Muscle layer of duodenum (tissue), 2 donors: ENCODE measurements around the gene OSBPL2.

Experiments used
- H3K27ac ChIP-seq: one replicate; pipeline ENCODE4 v1.7.0; 2013; ENCODE audit warnings: mild to moderate bottlenecking, low read length
- H3K27me3 ChIP-seq: one replicate; pipeline ENCODE4 v1.7.0; 2013; ENCODE audit warnings: low read depth, mild to moderate bottlenecking, control low read depth, low read length
- H3K36me3 ChIP-seq, 2 donors: one replicate each; pipeline ENCODE4 v1.7.0; 2013; ENCODE audit warnings: low read length in 2 of 2, control low read depth in 1 of 2, mild to moderate bottlenecking in 1 of 2; ENCODE audit not compliant: insufficient read depth in 2 of 2, control insufficient read depth in 1 of 2
- H3K4me1 ChIP-seq, 2 donors: one replicate each; pipeline ENCODE4 v1.7.0; 2013; ENCODE audit warnings: low read length in 2 of 2, mild to moderate bottlenecking in 2 of 2, control low read depth in 1 of 2, moderate library complexity in 1 of 2; ENCODE audit not compliant: insufficient read depth in 2 of 2, control insufficient read depth in 1 of 2
- H3K4me3 ChIP-seq, 2 donors: one replicate each; pipeline ENCODE4 v1.7.0; 2013; ENCODE audit warnings: low read length in 2 of 2, low read depth in 1 of 2, mild to moderate bottlenecking in 1 of 2
- H3K9me3 ChIP-seq, 2 donors: one replicate each; pipeline ENCODE4 v1.7.0; 2013; ENCODE audit warnings: low read length in 2 of 2, control low read depth in 1 of 2, mild to moderate bottlenecking in 1 of 2; ENCODE audit not compliant: control insufficient read depth in 1 of 2
- donor health status: healthy.

Gene OSBPL2

DNA sequence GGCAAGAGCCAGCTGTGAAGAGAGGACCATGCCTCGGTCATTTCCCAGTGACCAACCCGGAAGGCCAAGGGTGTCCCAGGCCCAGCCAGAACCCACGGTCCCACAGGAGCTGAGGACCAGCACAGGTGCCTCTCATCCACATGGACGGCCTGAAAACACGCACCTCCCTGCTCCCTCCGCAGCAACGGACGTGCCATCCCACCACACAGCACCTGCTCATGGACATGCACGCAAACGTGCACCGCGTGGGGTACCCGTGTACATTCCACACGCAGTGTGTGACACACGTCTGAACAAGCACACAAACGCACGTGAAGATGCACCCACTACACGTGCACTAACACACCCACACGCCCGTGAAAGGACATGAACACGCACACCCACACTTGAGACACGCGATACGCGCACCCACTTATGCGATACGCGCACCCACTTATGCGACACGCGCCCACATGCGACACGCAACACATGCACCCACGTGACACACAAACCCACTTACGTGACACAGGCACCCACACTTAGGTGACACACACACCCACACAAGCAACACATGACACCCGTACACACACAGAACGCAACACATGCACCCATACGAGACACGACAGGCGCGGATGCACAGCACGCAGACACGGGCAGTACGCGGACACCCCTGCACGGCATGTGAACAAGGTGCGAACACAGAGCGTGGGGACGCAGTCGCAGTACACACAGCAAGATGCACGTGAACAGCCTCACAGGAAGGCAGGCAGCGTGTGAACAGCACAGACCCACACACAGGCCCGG lies 98.6 kb downstream of the OSBPL2 start:
- H3K9me3 ChIP-seq, result no peaks in the 10 kb centered on the region
- H3K27me3 ChIP-seq, result no peaks in the 10 kb centered on the region
- no peaks in the 10 kb centered on the region for H3K4me1 ChIP-seq
- no peak overlapping the region for H3K27ac ChIP-seq
- H3K36me3 ChIP-seq, result peaks cover 17 to 77% of the 10 kb centered on the region in 2 donors
- no peak overlapping the region for H3K4me3 ChIP-seq

DNA sequence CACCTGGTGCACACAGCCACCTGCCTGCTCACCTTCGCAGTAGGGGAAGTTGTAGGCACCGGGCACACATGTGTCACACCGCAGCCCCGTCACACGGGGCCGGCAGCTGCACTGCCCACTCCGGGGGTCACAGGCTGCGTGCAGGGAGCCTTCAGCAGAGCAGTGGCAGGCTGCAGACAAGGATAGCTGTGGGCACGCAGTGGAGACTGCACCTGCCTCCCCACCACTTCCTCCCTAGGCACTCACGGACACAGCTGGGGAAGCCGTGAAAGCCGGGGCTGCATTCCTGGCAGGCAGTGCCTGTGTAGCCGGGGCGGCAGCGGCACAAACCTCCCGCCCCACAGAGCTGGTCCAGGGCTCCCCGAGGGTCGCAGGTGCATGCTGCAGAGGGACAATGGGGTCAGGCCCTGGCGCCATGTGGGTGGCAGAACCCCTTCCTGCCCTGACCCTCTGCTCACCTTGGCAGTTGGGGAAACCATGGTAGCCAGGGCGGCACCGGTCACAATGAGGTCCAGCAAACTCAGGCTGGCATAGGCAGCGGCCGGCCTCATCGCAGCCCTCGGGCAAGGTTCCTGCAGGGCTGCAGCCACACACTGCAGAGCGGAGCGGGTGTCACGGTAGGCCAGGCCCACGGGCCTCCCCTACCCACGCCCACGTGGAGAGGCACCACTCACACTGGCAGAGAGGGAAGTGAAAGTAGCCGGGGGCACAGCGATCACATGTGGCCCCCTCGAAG lies 99.4 kb downstream of the OSBPL2 start:
- no peak overlapping the region for H3K27ac ChIP-seq
- peaks cover 17 to 70% of the 10 kb centered on the region in 2 donors for H3K36me3 ChIP-seq
- no peak overlapping the region for H3K4me3 ChIP-seq

DNA sequence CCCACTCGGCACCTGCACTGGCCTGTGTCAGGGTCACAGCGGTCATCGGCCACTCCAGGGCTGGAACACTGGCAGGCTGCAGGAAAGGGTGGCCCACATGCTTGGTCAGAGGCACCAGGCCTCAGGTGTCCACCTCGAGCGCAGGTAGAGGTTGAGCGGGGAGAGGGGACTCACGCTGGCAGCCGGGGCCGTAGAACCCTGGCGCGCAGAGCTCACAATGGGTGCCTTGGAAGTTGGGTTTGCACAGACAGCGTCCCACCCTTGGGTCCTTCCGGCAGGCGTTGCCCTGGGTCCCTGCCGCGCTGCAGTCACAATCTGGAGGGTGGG lies 99.9 kb downstream of the OSBPL2 start:
- no peaks in the 10 kb centered on the region for H3K27me3 ChIP-seq
- H3K36me3 ChIP-seq, result peaks cover 17 to 65% of the 10 kb centered on the region in 2 donors
- H3K4me3 ChIP-seq, result no peak overlapping the region
- H3K27ac ChIP-seq, result no peak overlapping the region
- H3K9me3 ChIP-seq, result no peaks in the 10 kb centered on the region
- H3K4me1 ChIP-seq, result no peaks in the 10 kb centered on the region

More for the DNA sequence above, 99.4 kb downstream of the OSBPL2 start:
- Histone ChIP-seq H3K4me1 (no peaks in the 10 kb centered on the region), H3K27me3 (no peaks in the 10 kb centered on the region), H3K9me3 (no peaks in the 10 kb centered on the region)

- Histone ChIP-seq H3K4me1 (no peaks in the 10 kb centered on the region), H3K4me3 (no peak overlapping the region), H3K9me3 (no peaks in the 10 kb centered on the region), H3K27me3 (no peaks in the 10 kb centered on the region), H3K36me3 (peaks cover 17 to 54% of the 10 kb centered on the region in 2 donors), H3K27ac (no peak overlapping the region)
Observed at GRCh38 chr20:62339647-62340062, 101.3 kb downstream of the OSBPL2 start.

DNA sequence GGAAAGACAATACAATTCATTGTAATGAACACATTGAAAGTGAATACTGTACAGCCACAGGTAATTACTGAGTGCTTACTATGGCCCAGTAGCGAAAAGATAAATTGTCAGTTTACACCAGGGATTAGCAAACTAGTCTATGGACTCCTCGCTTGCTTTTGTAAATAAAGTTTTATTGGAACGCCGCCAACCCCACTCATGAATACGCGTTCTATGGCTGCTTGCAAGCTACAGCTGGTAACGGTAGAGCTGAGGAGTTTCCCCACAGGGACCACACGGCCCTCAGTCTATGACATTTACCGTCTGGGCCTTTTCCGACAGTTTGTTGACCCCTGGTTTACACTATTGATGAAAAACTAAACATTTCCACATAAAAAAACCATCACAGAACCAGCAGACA lies 104.6 kb downstream of the OSBPL2 start:
- Histone ChIP-seq H3K9me3 (no peaks in the 10 kb centered on the region), H3K4me3 (no peak overlapping the region), H3K4me1 (no peaks in the 10 kb centered on the region), H3K36me3 (peaks cover 5 to 44% of the 10 kb centered on the region in 2 donors), H3K27ac (no peak overlapping the region), H3K27me3 (no peaks in the 10 kb centered on the region)

DNA sequence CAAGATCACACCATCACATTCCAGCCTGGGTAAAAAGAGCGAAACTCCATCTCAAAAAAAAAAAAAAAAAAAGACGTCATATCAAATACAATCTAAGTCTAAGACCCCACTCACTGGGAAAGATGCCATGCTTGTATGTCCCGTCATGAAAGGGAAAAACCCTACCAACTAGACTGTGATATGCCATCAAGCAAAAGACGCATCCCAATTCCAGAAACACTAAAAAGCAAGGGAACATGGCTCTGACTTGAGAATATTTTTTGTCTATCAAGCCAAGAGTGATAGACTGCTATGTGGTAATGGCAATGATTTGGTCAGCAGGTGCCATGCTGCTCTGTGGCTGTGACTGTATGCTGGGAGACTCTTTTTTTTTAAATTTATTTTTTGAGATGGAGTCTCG lies 105.8 kb downstream of the OSBPL2 start:
- H3K36me3 ChIP-seq, result peaks cover 5 to 37% of the 10 kb centered on the region in 2 donors
- H3K4me3 ChIP-seq, result no peak overlapping the region
- H3K4me1 ChIP-seq, result no peaks in the 10 kb centered on the region
- H3K9me3 ChIP-seq, result peaks cover 0 to 3% of the 10 kb centered on the region in 2 donors
- no peaks in the 10 kb centered on the region for H3K27me3 ChIP-seq
- no peak overlapping the region for H3K27ac ChIP-seq

- H3K36me3 ChIP-seq, result peaks cover 3 to 33% of the 10 kb centered on the region in 2 donors
Observed at GRCh38 chr20:62344782-62345181, 106.5 kb downstream of the OSBPL2 start.

More at GRCh38 chr20:62344782-62345181, 106.5 kb downstream of the OSBPL2 start:
- Histone ChIP-seq H3K9me3 (peaks cover 0 to 3% of the 10 kb centered on the region in 2 donors), H3K4me3 (no peak overlapping the region), H3K27me3 (no peaks in the 10 kb centered on the region), H3K4me1 (no peaks in the 10 kb centered on the region), H3K27ac (no peak overlapping the region)
